DMS53 treated with DMSO at 0.1 percent for 48 hours (cell line): ENCODE results near the gene CNR2.
A peak's percentile ranks its signal among the peaks of the same experiment; 100 is the strongest.
"Not testable (repeated sequence)": the region's sequence is repeated elsewhere in the genome, so short reads cannot be mapped to it uniquely, and the experiment has no call there.

Experiments
- DNase-seq: peaks from one replicate; lab custom pipeline; 2025; ENCODE audit not compliant: unreplicated experiment; lab: John Stamatoyannopoulos, UW

The CNR2 gene

GRCh38 chr1:23885222-23885621 is 27.9 kb downstream of the CNR2 start:
- DNase-seq = no peak

GRCh38 chr1:23882746-23883145 is 30.4 kb downstream of the CNR2 start:
- DNase-seq = no peak

DNA sequence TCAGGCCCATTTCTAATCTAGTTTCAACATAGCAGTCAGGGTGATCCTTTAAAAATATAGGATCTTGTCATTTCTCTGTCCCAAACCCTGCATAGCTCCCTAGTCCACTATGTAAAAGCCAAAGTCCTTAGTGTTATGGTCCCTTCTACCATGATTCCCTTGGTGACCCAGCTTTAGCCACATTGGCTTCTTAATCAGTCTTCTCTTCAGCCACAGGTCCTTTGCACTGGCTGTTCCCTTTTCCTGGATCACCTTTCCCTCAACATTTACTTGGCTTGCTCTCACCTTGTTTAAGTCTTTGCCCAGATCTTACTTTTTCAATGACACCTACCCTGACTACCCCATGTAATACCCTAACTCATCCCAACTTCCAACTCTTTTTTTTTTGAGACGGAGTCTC is 33.4 kb downstream of the CNR2 start:
- no peak for DNase-seq

- DNase-seq = no peak
Observed at GRCh38 chr1:23878668-23879067, 34.5 kb downstream of the CNR2 start.

DNA sequence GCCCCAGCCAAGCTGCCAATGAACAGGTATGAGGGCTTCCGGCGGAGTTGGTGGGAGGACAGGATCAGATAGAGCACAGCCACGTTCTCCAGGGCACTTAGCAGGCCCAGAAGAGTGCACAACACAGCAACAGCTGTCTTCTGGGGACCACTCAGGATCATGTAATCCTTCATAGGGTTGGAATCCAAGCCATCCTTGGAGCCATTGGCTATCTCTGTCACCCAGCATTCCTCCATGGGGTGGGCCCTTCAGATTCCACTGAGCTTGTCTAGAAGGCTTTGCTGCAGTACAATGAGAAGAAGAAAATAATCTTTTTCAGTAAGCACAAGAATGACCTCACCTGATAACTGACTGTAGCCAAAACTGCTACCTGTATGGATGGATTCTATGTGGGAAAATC is 37.8 kb downstream of the CNR2 start:
- no peak for DNase-seq

- DNase-seq = no peak
Observed at GRCh38 chr1:23872421-23872820, 40.7 kb downstream of the CNR2 start.

DNA sequence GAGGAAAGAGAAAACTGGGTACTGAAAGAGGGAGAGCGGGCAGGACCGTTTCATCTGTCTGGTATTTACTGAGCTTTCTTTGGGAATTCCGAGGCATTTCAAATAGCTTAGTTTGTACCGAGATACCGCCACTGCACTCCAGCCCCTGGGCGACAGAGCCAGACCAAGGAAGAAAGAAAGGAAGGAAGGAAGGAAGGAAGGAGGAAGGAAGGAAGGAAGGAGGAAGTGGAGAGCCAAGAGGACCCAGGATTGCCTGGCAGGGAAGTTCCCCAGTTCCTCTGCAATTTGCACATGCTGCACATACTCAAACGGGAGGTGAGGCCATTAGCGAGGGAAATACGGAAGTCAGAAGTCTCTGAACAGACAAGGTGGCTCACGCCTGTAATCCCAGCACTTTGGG is 44.1 kb downstream of the CNR2 start:
- DNase-seq = no peak

- peak; percentile 45 for DNase-seq
Observed at GRCh38 chr1:23868557-23869016, 44.6 kb downstream of the CNR2 start.

GRCh38 chr1:23867895-23868556 is 45.1 kb downstream of the CNR2 start, which contains the start of gene FUCA1:
TSS of gene FUCA1 (minus strand) at chr1:23868290. CDS start at chr1:23868286, 4 bp downstream.
- peak; percentile 95 for DNase-seq

DNA sequence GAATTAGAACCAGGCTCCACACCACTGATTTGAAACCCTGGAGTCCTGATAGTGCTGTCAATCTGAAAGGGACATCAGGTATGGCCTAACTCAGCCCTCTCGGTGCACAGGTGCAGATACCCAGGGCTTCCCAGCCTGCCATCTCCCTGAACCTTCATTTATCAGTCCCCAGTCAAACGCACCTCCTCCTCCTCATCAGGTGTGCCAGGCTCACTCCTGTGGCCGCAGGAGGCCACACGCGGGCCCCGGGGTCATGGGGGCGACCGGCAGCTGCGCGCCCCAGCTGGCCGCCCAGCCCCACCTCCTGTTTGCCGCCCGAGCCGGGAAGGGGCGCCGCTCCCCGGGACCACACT is 45.6 kb downstream of the CNR2 start:
- no peak for DNase-seq

DNA sequence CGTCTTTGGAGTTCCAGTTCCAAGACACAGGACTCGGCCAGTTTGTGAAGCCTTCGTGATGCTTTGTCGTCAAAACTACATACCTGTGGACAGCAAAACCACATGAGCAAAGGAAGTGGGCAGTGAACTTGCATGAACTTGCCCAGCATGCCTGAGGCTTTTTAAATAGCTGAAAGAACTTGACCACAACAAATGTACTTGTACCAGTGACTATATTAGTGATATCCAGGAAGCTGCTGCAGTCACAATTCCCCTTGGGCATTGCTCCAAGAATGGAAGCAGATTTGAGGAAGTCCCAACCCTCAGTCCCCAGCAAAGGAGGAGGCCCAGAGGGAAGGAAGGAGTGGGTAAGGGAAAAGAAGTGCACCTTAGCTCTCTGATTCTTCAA is 47.6 kb downstream of the CNR2 start:
- DNase-seq = no peak

GRCh38 chr1:23864801-23865542 is 48.2 kb downstream of the CNR2 start:
- DNase-seq = no peak

- DNase-seq = no peak
Observed at GRCh38 chr1:23862640-23863039, 50.5 kb downstream of the CNR2 start.

GRCh38 chr1:23854568-23854967 is 58.6 kb downstream of the CNR2 start:
- DNase-seq = no peak

DNA sequence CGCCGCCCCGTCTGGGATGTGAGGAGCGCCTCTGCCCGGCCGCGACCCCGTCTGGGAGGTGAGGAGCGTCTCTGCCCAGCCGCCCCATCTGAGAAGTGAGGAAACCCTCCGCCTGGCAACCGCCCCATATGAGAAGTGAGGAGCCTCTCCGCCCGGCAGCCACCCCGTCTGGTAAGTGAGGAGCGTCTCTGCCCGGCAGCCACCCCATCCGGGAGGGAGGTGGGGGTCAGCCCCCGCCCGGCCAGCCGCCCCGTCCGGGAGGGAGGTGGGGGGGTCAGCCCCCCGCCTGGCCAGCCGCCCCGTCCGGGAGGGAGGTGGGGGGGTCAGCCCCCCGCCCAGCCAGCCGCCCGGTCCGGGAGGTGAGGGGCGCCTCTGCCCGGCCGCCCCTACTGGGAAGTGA is 60.0 kb downstream of the CNR2 start:
- DNase-seq = not testable (repeated sequence)

DNA sequence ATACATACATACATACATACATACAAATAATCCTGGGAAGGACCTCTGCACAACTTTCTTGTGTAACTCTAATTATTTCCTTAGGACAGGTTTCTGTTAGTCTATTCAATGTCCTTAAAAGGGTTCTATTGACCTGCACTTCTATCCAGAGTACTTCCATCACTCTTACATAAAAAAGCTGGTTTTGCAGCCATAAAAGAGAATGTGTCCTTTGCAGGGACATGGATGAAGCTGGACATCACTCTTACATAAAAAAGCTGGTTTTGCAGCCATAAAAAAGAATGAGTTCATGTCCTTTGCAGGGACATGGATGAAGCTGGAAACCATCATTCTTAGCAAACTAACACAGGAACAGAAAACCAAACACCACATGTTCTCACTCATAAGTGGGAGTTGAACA is 61.8 kb downstream of the CNR2 start:
- DNase-seq = not testable (repeated sequence)

- DNase-seq = no peak
Observed at GRCh38 chr1:23848673-23849616, 64.2 kb downstream of the CNR2 start.

DNA sequence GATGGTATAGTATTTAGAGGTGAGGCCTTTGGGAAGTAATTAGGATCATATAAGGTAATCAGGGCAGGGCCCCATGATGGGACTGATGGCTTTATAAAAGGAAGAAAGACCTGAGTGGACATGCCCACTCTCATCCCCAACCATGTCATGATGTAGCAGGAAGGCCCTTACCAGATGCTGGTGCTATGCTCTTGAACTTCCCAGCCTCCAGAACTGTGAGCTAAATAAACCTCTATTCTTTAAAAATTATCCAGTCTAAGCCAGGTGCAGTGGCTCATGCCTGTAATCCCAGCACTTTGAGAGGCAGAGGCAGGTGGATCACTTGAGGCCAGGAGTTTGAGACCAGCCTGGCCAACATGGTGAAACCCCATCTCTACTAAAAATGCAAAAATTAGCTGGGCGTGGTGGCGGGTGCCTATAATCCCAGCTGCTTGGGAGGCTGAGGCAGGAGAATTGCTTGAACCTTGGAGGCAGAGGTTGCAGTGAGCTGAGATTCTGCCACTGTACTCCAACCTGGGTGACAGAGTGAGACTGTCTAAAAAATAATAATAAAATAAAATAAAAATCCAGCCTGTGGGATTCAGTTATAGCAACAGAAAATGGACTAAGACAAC is 65.6 kb downstream of the CNR2 start:
- not testable (repeated sequence) for DNase-seq

DNA sequence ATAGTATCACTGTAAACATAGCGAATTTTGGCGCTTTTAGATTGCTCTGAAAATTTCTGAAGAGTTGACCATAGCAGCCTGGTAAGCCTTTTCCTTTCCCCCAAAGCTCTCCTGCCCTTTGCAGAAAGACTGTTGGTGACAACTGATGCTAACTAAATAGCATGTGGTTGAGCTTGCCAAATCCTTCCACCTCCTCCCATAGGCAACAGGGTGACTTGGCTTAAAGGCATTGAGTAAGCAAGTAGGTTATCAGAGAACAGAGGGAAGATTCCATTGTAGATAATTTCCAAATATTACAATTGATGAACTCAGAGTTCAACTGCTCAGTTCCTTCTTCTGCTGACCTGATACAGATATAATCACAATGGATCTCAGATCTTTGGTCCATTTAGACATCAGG is 68.0 kb downstream of the CNR2 start:
- DNase-seq = no peak

- DNase-seq = no peak
Observed at GRCh38 chr1:23843644-23844043, 69.5 kb downstream of the CNR2 start.

GRCh38 chr1:23838401-23838866 is 74.7 kb downstream of the CNR2 start:
- peak; percentile 41 for DNase-seq
